Lung (tissue), 12 donors: ENCODE data around the gene SYT8. TPM values are rescaled to one million over a fixed set of nuclear protein-coding genes. Genes with fewer than 3 reads are reported as not detected.

Experiments
- ATAC-seq: fragments of 200-7000 bp; cut with Tn5 transposase; one replicate; pipeline ENCODE4 v1.9.1; 2020; ENCODE audit warnings: moderate number of reproducible peaks; ENCODE audit not compliant: insufficient read depth, low FRiP score
- DNase-seq, 3 donors: peaks; one replicate each; pipeline ENCODE4 v3.0.0-alpha.2; 2013 to 2017
- H3K27ac ChIP-seq, 2 donors: one replicate each; pipeline ENCODE4 v1.5.1; 2013; ENCODE audit warnings: mild to moderate bottlenecking in 2 of 2, moderate library complexity in 2 of 2, control low read depth in 1 of 2, inconsistent platforms in 1 of 2, low read depth in 1 of 2, low read length in 1 of 2
- H3K27me3 ChIP-seq, 3 donors: one replicate each; pipeline ENCODE4 v1.5.1; 2013; ENCODE audit warnings: low read length in 2 of 3; ENCODE audit not compliant: control insufficient read depth in 3 of 3, insufficient read depth in 3 of 3
- H3K36me3 ChIP-seq, 4 donors: one replicate each; pipeline ENCODE4 v1.5.1; 2013; ENCODE audit warnings: low read length in 4 of 4, mild to moderate bottlenecking in 1 of 4, moderate library complexity in 1 of 4; ENCODE audit not compliant: control insufficient read depth in 4 of 4, insufficient read depth in 4 of 4
- H3K4me1 ChIP-seq, 5 donors: one replicate each; pipeline ENCODE4 v1.5.1; 2013; ENCODE audit warnings: low read length in 5 of 5, mild to moderate bottlenecking in 2 of 5, moderate library complexity in 1 of 5; ENCODE audit not compliant: control insufficient read depth in 5 of 5, insufficient read depth in 5 of 5
- H3K4me3 ChIP-seq: one replicate; pipeline ENCODE4 v1.5.1; 2013; ENCODE audit warnings: mild to moderate bottlenecking, control low read depth, moderate library complexity
- H3K9ac ChIP-seq, 2 donors: one replicate each; pipeline ENCODE4 v1.5.1; 2013; ENCODE audit warnings: low read length in 2 of 2, control low read depth in 1 of 2; ENCODE audit not compliant: insufficient read depth in 1 of 2
- H3K9me3 ChIP-seq, 4 donors: one replicate each; pipeline ENCODE4 v1.5.1; 2013; ENCODE audit warnings: low read length in 3 of 4, mild to moderate bottlenecking in 1 of 4, moderate library complexity in 1 of 4; ENCODE audit not compliant: control insufficient read depth in 4 of 4, insufficient read depth in 3 of 4
- WGBS, 2 donors: extraction: QIAGEN DNeasy Blood & Tissue Kit; methylation state at CpG; one replicate each; pipeline ENCODE4 v1.1.7; 2013; 5-methylcytosine and 5-hydroxymethylcytosine counted together
- polyA plus RNA-seq, 2 donors: library from polyadenylated mRNA; stranded (reverse); fragments of 200-250 nt; gene quantifications; one replicate each; pipeline ENCODE4 v1.2.1, GENCODE V29; 2013
- total RNA-seq, 2 donors: library from RNA; depleted of rRNA in 1 of 2; stranded (reverse); fragments of >200 nt in 1 of 2; gene quantifications; one replicate each; pipeline ENCODE4 v1.2.1, GENCODE V29; 2014 to 2021
- TF ChIP-seq, protein P1 (sequence below): IDR thresholded peaks from 2 replicates; pipeline ENCODE4 v1.5.1; 2012; ENCODE audit warnings: mild to moderate bottlenecking; ENCODE audit errors: control extremely low read depth, extremely low read depth
- donor health status: control.
- donor health status: control.
- donor health status: Bipolar disorder and iron deficiency.
- donor health status: healthy.
- donor health status: DM: yes; HTN: yes; CAD: no.

The SYT8 gene
- total and polyA plus RNA-seq, 4 donors: 2.7 to 40.6 (median 16.9) TPM

DNA sequence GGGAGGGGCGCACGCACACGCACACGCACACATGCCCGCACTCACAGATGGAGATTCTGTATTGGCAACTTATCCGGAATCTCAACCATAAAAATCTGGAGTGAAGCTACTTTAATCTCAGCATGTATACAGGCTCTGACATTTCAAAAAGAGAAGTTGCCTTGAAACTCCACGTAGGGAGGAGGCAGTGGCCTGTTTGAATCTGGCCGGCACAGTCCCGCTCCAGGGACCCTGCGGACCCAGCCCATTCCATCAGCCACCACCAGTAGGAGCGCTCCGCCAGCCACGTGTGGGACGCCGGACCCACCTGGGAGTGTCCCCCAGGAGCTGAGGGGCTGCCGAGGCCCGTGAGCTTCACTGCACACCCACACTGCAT is 1.9 kb upstream of the SYT8 start:
- TF ChIP-seq, protein P1, sequence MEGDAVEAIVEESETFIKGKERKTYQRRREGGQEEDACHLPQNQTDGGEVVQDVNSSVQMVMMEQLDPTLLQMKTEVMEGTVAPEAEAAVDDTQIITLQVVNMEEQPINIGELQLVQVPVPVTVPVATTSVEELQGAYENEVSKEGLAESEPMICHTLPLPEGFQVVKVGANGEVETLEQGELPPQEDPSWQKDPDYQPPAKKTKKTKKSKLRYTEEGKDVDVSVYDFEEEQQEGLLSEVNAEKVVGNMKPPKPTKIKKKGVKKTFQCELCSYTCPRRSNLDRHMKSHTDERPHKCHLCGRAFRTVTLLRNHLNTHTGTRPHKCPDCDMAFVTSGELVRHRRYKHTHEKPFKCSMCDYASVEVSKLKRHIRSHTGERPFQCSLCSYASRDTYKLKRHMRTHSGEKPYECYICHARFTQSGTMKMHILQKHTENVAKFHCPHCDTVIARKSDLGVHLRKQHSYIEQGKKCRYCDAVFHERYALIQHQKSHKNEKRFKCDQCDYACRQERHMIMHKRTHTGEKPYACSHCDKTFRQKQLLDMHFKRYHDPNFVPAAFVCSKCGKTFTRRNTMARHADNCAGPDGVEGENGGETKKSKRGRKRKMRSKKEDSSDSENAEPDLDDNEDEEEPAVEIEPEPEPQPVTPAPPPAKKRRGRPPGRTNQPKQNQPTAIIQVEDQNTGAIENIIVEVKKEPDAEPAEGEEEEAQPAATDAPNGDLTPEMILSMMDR: no peak
- H3K9ac ChIP-seq: no peak overlapping the region
- H3K4me3 ChIP-seq: no peak overlapping the region
- H3K27me3 ChIP-seq: no peaks in the 10 kb centered on the region
- DNase-seq (no peak), ATAC-seq (no peak)
- peak overlapping the region in 1 of 2 donors; percentile 93 for H3K27ac ChIP-seq
- H3K4me1 ChIP-seq: peaks cover 0 to 38% (median 2%) of the 10 kb centered on the region in 5 donors
- no peaks in the 10 kb centered on the region for H3K36me3 ChIP-seq
- WGBS, 2 donors: 56 to 58% methylated on average over 17 of the region's 17 CpGs
- H3K9me3 ChIP-seq: no peaks in the 10 kb centered on the region

DNA sequence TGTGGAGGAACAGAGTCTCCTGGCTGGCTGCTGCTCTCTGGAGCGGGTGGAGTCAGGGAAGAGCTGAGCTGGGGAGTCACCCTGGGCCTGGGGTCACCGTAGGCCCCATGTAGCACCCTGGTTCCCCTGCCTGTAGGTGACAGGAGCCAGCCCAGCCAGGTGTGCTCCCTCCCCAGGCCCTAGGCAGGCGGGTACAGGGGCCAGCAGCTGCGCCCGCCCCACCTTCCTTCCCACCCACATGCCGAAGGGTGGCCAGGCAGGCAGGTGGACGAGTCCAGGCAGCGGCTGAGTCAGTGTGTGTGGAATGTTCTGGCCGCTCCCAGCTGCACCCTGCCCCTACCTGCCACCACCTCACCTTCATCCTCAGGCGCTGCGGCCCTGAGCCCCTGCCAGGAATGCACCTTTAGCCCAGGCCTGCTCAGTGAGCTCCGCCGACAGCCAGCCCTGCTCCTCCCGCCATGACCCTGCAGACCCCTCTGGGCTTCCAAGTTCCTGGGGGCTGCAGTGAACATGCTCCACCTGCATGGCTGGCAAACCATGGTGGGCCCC is 654 bp upstream of the SYT8 start:
- peaks cover 0 to 38% (median 2%) of the 10 kb centered on the region in 5 donors for H3K4me1 ChIP-seq
- peak in 2 of 3 donors; percentile 42 to 43 for DNase-seq
- WGBS, 2 donors: 67 to 86% methylated on average over 8 to 14 of the region's 14 CpGs
- peak overlapping the region in 1 of 2 donors; percentile 93 for H3K27ac ChIP-seq
- no peak overlapping the region for H3K4me3 ChIP-seq
- H3K27me3 ChIP-seq: no peaks in the 10 kb centered on the region
- H3K36me3 ChIP-seq: no peaks in the 10 kb centered on the region
- H3K9me3 ChIP-seq: no peaks in the 10 kb centered on the region
- no peak overlapping the region for H3K9ac ChIP-seq
- ATAC-seq: peak; percentile 62
- TF ChIP-seq, protein P1: no peak

DNA sequence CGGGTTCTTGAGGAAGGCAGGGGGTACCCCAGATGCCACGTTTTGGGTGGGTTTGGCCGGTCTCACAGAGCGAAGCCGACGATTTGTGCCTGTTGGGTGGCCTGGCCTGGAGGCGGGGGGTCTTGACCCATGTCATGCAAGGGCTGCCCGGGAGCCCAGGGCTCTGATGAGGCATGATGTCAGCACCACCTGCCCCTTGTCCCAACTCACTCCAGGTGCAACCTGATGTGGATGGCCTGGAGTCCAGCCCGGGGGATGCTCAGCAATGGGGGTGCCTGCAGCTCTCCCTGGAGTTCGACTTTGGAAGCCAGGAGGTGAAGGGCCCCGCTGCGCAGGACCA is 851 bp downstream of the SYT8 start:
- no peak for DNase-seq
- Histone ChIP-seq H3K9me3 (no peaks in the 10 kb centered on the region), H3K36me3 (no peaks in the 10 kb centered on the region), H3K9ac (no peak overlapping the region), H3K4me1 (peaks cover 0 to 31% (median 2%) of the 10 kb centered on the region in 5 donors), H3K27ac (no peak overlapping the region), H3K4me3 (no peak overlapping the region), H3K27me3 (no peaks in the 10 kb centered on the region)
- WGBS, 2 donors: 89 to 93% methylated on average over 12 of the region's 12 CpGs
- ATAC-seq: no peak
- TF ChIP-seq, protein P1: no peak
